HG03139 (cell line): ENCODE data around the gene SHC4.

Experiments
- ATAC-seq: cut with Tn5 transposase; IDR thresholded peaks from one replicate; pipeline ENCODE4 v1.9.1; 2021; ENCODE audit not compliant: unreplicated experiment

SHC4 gene

DNA sequence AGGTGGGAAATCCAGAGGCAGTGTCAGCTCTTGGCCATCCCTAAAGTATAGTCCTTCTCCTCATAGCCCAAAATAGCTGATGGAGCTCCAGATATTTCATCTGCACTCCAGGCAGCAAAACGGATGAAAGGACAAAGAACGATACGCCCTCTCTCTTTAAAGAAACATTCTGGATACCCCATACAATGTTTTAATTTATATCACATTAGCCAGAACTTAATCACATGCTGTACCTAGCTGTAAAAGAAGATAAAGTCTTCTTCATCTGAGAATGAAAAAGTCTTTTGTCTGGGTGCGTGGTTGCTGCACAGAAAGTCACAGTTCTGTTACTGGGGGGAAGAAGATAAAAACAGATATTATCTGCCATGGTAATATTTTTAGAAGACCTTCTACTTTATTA, 4.3 kb upstream of the SHC4 start:
- no peak for ATAC-seq

DNA sequence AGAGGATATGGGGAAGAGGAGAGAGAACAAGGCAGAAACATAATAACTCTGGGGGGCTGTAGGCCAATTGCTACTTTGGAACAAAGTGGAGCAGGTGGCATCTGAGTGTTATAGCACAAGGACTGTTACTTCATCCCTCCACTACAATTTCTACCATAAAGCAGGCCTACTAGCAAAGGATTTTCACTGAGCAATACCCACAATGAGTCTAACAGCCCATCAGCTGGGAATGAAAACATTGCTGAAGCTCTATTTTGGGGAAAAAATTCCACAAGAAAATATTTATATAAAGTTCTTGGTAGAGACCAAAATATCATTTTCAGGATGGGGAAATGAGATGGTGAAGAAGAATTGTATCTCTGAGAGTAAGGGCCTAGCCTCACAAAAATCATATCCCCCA, 3.6 kb upstream of the SHC4 start:
- ATAC-seq: no peak

DNA sequence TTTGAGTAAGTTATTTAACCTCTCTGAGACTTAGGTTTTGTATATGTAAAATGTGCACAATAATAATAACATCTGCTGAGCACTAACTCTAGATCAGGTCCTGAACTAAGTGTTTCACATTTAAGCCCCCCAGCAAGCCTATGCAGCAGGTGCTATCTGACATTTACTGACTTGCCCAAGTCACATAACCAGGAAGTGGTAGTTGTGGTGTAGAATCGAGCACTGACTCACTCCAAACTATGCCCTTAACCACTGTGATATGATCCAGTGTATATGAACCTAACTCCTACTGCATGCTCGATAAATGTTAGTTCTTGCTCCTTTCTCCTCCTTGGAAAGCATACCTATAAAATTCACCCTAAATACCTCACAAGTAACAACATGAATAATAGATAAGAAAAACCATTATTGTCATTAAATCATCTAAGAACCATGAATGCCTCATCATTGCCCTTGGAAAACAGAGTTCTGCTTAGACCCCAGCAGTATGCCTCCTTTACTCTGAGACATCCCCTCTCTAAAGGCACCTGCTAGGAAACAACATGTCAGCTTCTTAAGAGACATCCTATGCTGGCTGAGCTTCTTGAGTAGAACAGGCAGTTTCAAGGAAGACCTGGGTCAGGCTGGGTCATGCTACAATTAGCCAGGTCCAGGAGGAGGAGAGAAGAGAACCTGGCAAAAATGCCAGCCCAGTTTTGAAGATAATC, 3.0 kb upstream of the SHC4 start:
- peak; percentile 70 for ATAC-seq

DNA sequence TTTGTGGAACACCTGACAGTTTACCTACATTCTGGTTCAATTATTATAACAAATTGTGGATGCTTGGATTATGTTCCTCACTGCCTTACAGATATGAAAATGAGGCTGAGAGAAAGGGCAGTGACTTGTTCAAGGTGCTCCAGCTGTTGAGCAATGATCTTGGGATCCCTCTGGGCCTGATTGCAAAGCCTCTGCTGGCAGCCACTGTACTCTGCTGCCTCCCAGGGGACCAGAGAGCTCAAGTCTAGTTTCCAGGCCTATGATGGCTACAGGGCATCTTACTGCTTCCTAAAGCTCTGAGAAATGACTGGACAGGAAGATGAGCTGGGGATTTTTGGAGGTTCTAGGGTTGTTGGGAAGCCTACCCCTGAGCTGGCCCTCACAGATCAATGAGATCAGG, 2.3 kb upstream of the SHC4 start:
- no peak for ATAC-seq

DNA sequence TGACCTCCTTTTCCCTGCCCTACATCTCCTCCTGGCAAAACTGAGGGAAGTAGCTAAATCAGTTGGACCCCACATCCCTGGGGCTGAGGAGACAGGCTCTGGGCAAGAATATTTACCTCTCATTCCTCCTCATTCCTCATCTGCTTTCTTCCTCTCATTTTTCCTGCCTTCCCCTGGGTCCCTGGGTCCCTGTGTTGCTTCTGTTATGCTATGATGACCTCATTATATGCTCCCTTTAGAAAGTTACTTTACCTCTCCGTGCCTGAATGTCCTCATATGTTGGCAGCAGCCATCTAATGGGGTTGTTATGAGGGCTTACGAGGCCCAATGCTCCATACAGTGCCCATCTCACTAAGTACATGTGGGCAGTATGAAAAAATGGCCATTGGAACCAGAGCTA, 1.2 kb upstream of the SHC4 start:
- no peak for ATAC-seq

DNA sequence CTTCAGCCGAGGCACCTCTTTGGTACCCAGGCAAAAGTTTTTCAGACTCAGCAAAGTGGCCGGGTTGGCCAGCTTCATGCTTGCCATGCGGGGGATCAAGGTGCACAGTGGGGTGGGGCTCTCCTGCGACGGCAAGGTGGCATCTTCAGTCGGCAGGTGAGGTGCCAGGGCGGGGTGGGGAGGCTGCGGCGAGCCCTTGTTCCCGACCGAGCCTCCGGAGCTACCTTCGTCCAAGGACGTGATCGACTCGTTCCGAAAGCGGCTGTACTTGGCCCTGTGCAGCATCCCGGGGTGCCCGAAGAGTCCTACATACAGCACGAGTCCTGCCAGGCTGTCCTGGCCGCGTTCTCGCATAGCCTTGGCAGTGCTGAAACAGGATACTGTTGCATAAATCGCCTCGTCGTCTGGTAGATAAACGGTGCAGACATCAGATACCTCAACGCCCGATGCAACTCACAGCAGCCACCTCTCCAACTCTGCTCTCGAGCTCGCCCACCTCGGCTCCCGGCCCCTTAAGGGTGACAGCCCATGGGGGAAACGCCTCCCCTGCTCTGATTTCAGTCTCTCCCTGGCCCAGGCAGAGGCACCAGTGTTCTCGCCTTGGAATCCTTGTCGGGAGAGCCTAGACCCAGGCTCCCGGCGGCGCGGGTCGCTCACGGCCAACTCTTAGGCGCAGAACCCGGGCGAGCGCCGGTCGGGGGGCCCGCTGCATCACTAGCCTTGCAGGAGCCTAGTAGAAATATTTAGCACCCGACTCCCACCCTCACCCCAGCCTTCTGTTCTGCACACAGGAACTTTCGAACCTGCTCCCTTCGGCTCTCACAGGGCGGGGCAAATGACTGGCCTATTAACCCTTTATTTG, 826 bp downstream of the SHC4 start:
- no peak for ATAC-seq

DNA sequence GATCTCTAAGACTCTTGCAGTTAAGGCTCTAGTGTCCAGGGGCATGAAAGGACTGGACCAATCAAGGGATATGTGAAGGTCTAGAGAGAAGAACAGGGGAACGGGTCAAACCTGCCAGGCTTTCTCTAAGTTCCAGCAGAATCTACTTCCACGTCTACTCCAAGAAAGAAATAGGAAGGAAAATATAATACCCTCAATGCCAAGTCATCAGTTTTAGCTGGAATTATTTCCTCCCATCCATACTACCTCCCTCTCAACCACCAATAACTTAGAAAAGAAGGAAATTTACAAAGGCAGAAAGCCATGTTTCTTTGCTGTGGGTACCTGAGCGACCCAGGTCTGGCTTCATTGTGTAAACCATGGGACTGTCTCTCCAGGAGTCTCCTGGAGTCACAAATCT, 7.8 kb downstream of the SHC4 start:
- ATAC-seq: no peak

- no peak for ATAC-seq
Observed at GRCh38 chr15:48955370-48955769, 8.3 kb downstream of the SHC4 start.

- ATAC-seq: no peak
Observed at GRCh38 chr15:48954538-48954937, 9.2 kb downstream of the SHC4 start.

DNA sequence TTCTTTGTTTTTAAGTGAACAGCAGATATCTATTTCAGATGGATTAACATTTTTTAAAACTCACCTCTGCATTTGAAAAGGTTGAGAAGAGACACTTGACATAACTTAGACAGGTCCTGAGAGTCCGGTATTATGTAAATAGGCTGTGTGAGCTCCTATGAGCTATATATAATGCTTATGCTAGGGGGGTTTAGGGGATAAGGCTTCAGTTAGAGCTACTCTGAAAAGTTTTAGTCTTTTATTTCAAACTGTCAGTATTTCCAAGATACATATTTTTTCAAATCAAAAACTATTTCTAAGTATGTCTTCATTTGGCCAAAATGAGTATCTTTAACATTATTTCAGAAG, 16.9 kb downstream of the SHC4 start:
- ATAC-seq: no peak

DNA sequence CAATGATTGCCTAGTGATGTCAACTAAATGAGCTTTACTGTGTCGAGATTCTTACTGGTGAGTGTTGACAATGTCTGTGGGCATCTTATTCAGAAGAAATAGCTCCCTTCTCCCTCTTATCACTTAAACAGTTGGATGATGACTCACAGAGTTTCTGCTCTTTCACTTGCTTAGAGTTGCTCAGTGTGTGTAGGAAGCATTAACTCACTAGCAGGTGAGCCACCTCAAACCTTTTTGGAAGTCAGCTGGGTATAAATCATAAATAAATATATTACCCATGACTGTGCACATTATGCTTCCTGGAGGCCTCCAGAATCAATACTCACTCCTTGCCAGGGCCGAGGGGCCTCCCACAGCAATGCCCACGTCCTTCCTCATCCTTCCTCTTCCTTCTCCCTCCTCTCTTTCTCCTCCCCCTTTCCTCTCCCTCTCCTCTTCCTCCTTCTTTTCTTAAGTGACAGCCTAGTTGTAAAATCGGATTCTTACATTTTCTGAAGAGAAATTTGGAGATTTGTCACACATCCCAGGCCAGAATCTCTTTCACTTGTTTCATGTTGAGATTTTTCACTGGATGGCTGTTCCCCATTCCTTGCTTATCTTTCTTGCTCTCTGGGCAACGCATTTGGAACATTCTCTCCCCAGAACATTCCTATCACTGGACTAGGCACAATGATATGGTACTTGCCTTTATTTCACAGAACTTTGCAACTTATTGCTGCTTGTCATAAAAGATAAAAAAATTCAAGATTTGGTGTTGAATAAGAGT, 17.5 kb downstream of the SHC4 start:
- ATAC-seq: no peak

DNA sequence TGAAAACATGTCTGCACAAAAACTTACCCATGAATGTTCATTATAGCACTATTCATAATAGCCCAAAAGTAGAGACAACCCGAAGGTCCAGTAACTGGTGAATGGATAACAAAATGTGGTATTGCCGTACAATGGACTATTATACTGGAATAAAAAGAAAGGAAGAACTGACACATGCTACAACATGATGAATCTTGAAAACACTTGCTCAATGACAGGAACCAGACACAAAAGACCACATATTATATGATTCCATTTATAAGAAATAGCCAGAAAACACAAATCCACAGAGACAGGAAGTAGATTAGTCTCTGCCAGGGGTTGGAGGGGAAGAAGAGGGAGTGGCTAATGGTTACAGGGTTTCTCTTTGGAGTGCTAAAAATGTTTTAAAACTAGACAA, 18.3 kb downstream of the SHC4 start:
- no peak for ATAC-seq

DNA sequence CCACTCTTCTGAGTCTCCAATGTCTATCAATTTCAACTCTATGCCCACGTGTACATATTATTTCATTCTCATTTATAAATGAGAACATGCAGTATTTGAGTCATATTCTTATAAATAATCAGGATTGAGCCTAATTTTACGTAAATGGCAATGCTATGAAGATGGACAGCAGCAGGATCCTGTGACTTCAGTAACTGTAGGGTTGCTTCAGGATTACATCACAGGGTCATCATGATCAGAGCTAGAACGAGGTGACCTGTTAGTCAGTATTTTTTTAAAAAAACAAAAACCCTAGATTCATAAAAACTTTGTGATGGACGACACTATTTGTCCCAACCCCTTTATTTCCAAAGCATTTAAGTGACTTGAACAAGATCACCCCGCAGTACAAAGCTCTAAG, 21.8 kb downstream of the SHC4 start:
- no peak for ATAC-seq

- peak; percentile 80 for ATAC-seq
Observed at GRCh38 chr15:48940508-48940907, 23.2 kb downstream of the SHC4 start.

DNA sequence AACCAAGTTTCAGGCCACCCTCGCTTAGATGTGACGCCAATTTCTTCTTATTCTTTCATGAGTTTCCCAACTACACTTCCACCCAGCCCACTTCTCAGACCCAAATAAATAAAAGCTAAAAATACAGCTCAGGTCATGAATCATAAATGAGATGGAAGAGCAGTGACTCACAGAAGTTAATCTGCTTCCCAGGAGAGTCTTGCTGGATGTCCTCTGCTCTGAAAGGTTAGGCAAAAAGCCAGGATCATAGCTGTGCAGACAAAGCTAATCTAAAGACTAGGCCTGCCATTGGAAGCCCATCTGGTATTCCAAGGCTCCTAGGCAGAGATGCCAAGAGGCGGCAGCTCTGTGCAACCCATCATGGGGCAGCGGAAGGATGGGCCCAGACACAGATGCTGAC, 24.1 kb downstream of the SHC4 start:
- no peak for ATAC-seq

- ATAC-seq: no peak
Observed at GRCh38 chr15:48937886-48938285, 25.8 kb downstream of the SHC4 start.

GRCh38 chr15:48936666-48937065, 27.1 kb downstream of the SHC4 start:
- no peak for ATAC-seq

- no peak for ATAC-seq
Observed at GRCh38 chr15:48935236-48935635, 28.5 kb downstream of the SHC4 start.

DNA sequence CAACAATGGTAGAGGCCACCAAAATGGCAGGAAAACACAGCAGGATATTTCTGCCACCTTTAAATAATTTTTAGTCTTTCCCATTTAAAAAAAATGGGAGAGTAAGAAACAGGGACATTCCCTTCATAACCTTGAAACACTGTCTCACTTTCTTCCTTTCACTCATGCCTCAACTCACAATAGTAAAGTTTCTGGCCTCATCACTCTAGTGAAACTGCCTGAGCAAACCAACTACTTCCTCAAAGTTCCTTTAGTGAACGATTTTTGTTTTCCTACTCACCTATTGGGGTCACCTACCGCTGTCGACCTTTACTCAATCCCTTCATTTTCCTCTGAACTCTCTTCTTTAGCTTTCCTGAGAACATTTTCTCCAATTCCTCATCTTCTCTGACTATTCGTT, 33.0 kb downstream of the SHC4 start:
- no peak for ATAC-seq

DNA sequence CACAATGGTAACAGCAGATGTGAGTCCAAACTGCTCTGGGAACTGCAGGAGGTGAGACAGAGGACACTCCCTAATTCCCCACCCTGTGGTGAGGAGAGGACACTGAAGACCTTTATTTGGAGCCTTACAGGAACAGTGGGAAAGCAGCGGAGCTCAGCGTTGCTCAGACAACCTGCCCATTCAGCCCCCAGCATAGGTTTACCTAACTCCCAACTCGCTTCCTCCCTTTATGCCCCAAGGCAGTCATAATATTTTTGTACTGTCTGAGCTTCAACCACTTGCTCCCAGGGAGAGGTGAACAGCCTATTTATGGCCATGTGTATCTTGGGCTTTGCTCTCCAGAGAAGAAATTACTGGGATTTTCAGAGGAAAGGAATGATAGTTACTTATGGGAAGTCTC, 34.1 kb downstream of the SHC4 start:
- ATAC-seq: no peak

DNA sequence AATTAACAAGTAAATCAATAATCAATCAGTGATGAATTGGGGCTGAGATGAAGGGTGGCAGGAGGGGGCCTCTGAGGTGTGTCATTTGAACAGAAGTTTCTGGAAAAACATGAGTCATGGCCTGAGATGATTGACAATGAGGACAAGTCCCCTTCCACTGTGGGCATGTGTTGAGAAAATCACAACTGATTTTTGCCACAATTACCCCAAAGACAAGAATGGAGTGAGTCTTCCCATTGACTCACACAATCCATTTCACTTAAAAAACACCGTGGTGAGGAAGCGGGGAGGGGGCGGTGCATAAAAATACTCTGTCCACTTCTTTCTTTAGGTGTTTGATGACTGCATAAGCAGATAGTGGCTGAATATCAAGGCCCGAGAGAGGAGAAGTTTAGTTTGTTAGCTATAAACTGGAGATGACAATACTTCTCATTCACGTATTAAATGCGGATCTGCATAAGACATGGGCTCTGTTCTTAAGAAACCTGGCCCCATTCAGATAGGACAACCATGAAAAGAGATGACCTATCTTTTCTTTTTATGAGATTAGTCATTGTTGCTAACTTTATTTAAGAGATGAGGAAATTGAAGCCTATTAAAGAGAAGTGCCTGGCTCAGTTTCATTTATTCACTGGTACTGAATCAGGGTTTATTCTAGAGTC, 34.7 kb downstream of the SHC4 start:
- ATAC-seq: no peak
